ENCODE results near the gene DDI2. TPM values are rescaled to one million over a fixed set of nuclear protein-coding genes. Genes with fewer than 3 reads are reported as not detected.

Gene DDI2
- total RNA-seq, 1 donor from 2014 or later = 26.1 TPM

DNA sequence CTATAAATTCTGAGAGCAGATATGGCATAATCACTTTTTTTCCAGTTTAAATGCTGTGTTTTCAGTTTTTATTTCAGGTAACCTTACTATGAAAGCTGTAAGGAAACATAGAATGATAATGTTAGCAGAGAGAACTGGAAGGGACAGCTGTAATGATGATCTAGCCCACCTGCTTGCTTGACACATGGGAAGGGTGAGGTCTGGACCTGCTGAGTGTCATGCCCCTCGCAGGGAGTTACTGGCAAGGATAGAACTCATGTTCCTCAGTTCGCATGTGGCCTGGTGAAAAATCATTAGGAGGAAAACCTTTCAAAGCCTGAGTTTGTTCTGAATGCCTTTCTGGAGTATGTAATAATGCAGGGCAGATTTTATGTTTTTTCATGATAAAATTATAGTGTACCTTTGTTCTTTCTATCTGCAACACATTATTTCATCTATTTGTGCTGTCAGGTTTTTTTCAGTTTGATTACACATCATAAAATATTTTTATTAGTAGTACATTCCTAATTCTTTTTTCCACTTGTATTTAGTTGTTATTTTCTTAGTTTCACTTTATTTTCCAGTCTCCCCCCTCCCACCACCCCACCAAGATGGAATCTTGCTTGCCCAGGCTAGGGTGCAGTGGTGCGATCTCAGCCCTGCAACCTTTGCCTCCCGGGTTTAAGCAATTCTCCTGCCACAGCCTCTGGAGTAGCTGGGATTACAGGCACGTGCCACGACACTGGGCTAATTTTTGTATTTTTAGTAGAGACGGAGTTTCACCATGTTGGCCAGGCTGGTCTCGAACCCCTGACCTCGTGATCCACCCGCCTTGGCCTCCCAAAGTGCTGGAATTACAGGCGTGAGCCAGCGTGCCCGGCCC is 8.0 kb downstream of the DDI2 start:
- FAIRE-seq (no peak), DNase-seq (ENCODE audit: low read depth) (no peak)
- Histone ChIP-seq H3K4me3 (ENCODE audit: insufficient read depth, low read depth, low read length) (no peak overlapping the region), H3K9me3 (ENCODE audit: insufficient read depth, low read depth, low read length) (no peaks in the 10 kb centered on the region), H3K9ac (ENCODE audit: low read length) (no peak overlapping the region), H2AFZ (ENCODE audit: low read depth, low read length) (no peak overlapping the region), H3K36me3 (ENCODE audit: insufficient read depth, low read length) (peaks cover 6% of the 10 kb centered on the region), H4K20me1 (ENCODE audit: insufficient read depth, low read length) (peaks cover 72% of the 10 kb centered on the region), H3K27me3 (ENCODE audit: insufficient read depth, low read length) (no peaks in the 10 kb centered on the region), H3K4me2 (ENCODE audit: low read length) (no peak overlapping the region), H3K27ac (ENCODE audit: low read depth, low read length) (no peak overlapping the region), H3K79me2 (ENCODE audit: insufficient read depth, low read length) (peaks cover 86% of the 10 kb centered on the region), H3K4me1 (ENCODE audit: insufficient read depth, low read length) (peaks cover 6% of the 10 kb centered on the region)
- H3K9me3 Mint-ChIP-seq (ENCODE audit: unreplicated experiment) = no peaks in the 10 kb centered on the region
- H3K27me3 Mint-ChIP-seq (ENCODE audit: low read depth, unreplicated experiment) = no peaks in the 10 kb centered on the region
- H3K27ac Mint-ChIP-seq (ENCODE audit: unreplicated experiment) = no peak overlapping the region
- H3K4me3 Mint-ChIP-seq (ENCODE audit: unreplicated experiment) = no peak overlapping the region
- peaks cover 6% of the 10 kb centered on the region for H3K36me3 Mint-ChIP-seq (ENCODE audit: low read depth, unreplicated experiment)
- H3K4me1 Mint-ChIP-seq (ENCODE audit: low read depth, unreplicated experiment) = peaks cover 6% of the 10 kb centered on the region
- TF ChIP-seq, protein P1, sequence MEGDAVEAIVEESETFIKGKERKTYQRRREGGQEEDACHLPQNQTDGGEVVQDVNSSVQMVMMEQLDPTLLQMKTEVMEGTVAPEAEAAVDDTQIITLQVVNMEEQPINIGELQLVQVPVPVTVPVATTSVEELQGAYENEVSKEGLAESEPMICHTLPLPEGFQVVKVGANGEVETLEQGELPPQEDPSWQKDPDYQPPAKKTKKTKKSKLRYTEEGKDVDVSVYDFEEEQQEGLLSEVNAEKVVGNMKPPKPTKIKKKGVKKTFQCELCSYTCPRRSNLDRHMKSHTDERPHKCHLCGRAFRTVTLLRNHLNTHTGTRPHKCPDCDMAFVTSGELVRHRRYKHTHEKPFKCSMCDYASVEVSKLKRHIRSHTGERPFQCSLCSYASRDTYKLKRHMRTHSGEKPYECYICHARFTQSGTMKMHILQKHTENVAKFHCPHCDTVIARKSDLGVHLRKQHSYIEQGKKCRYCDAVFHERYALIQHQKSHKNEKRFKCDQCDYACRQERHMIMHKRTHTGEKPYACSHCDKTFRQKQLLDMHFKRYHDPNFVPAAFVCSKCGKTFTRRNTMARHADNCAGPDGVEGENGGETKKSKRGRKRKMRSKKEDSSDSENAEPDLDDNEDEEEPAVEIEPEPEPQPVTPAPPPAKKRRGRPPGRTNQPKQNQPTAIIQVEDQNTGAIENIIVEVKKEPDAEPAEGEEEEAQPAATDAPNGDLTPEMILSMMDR (IDR thresholded peaks at IDR 0.05; ENCODE audit: insufficient read depth, low read depth, low read length) = no peak
- no peak for TF ChIP-seq EZH2 (IDR thresholded peaks at IDR 0.05; ENCODE audit: insufficient read depth, low read length)

DNA sequence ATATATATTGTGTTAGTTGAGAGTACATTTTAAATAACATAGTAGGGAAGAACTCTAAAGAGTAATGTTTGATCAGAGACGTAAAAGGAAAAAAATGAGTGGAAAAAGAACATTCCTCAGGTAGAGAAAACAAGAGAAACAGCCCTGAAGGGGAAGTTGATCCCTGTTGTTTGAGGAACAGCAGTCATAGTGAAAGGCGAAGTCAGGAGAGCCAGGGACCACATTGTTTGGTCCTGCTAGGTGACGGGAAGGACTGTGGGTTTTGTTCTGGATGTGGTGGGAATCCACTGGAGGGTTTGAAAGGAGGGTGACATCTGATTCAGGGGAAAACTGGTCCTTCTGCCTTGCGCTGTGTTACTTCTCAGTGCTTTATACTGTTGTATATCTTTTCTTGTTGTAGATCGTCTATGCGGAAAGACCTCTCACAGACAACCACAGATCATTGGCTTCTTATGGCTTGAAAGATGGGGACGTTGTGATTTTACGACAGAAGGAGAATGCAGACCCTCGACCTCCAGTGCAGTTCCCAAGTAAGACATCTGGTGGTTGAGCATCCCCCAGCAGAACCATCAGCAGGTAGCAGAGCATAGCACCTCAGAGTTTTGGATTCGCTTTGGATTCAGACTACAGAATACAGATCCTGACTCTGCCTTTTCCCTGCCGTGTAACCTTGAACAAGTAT is 9.2 kb downstream of the DDI2 start:
- FAIRE-seq = no peak

More for the DNA sequence above, 9.2 kb downstream of the DDI2 start:
- no peak overlapping the region for H3K4me3 Mint-ChIP-seq (ENCODE audit: unreplicated experiment)
- Histone ChIP-seq H3K9me3 (ENCODE audit: insufficient read depth, low read depth, low read length) (no peaks in the 10 kb centered on the region), H2AFZ (ENCODE audit: low read depth, low read length) (no peak overlapping the region), H3K4me3 (ENCODE audit: insufficient read depth, low read depth, low read length) (no peak overlapping the region), H3K27me3 (ENCODE audit: insufficient read depth, low read length) (no peaks in the 10 kb centered on the region), H3K4me1 (ENCODE audit: insufficient read depth, low read length) (no peaks in the 10 kb centered on the region), H3K4me2 (ENCODE audit: low read length) (no peak overlapping the region), H3K27ac (ENCODE audit: low read depth, low read length) (no peak overlapping the region), H3K36me3 (ENCODE audit: insufficient read depth, low read length) (peaks cover 10% of the 10 kb centered on the region), H3K79me2 (ENCODE audit: insufficient read depth, low read length) (peaks cover 78% of the 10 kb centered on the region), H3K9ac (ENCODE audit: low read length) (no peak overlapping the region), H4K20me1 (ENCODE audit: insufficient read depth, low read length) (peaks cover 66% of the 10 kb centered on the region)
- H3K27me3 Mint-ChIP-seq (ENCODE audit: low read depth, unreplicated experiment) = no peaks in the 10 kb centered on the region
- H3K4me1 Mint-ChIP-seq (ENCODE audit: low read depth, unreplicated experiment) = no peaks in the 10 kb centered on the region
- H3K27ac Mint-ChIP-seq (ENCODE audit: unreplicated experiment) = no peak overlapping the region
- H3K36me3 Mint-ChIP-seq (ENCODE audit: low read depth, unreplicated experiment) = peaks cover 8% of the 10 kb centered on the region
- no peak for DNase-seq (ENCODE audit: low read depth)
- no peaks in the 10 kb centered on the region for H3K9me3 Mint-ChIP-seq (ENCODE audit: unreplicated experiment)
- TF ChIP-seq EZH2 (IDR thresholded peaks at IDR 0.05; ENCODE audit: insufficient read depth, low read length) = no peak
- TF ChIP-seq, protein P1 (IDR thresholded peaks at IDR 0.05; ENCODE audit: insufficient read depth, low read depth, low read length) = no peak
